ENCODE measurements around the gene PKD1L1. TPM values are rescaled to one million over a fixed set of nuclear protein-coding genes. Genes with fewer than 3 reads are reported as not detected.

The PKD1L1 gene
- total RNA-seq, 1 donor from 2014 or later = 4.8 TPM

DNA sequence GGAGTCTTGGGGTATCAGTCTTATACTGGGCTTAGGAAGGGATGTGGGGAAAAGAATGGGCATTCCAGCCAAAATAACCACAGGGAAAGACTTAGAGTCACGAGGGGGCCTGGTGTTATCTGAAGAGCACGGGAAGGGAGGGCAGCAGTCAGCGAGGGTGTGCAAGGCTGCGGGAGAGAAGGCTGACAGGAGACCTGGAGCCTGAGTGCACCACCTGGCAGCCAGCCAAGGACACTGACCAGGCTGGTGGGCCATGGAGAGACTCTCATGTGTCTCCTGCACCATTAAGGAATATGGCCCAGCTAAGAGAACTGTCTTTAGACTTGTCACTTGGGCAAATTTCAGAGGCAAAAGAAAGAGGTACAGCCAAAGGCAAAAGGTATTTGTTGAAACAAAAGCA, 69.6 kb downstream of the PKD1L1 start:
- TF ChIP-seq, protein P1, sequence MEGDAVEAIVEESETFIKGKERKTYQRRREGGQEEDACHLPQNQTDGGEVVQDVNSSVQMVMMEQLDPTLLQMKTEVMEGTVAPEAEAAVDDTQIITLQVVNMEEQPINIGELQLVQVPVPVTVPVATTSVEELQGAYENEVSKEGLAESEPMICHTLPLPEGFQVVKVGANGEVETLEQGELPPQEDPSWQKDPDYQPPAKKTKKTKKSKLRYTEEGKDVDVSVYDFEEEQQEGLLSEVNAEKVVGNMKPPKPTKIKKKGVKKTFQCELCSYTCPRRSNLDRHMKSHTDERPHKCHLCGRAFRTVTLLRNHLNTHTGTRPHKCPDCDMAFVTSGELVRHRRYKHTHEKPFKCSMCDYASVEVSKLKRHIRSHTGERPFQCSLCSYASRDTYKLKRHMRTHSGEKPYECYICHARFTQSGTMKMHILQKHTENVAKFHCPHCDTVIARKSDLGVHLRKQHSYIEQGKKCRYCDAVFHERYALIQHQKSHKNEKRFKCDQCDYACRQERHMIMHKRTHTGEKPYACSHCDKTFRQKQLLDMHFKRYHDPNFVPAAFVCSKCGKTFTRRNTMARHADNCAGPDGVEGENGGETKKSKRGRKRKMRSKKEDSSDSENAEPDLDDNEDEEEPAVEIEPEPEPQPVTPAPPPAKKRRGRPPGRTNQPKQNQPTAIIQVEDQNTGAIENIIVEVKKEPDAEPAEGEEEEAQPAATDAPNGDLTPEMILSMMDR (IDR thresholded peaks at IDR 0.05; ENCODE audit: unreplicated experiment) = no peak
- H3K4me1 Mint-ChIP-seq (ENCODE audit: unreplicated experiment) = no peaks in the 10 kb centered on the region
- peaks cover 3% of the 10 kb centered on the region for H3K27me3 Mint-ChIP-seq (ENCODE audit: unreplicated experiment)
- H3K4me3 Mint-ChIP-seq (ENCODE audit: unreplicated experiment) = no peak overlapping the region
- no peaks in the 10 kb centered on the region for H3K9me3 Mint-ChIP-seq (ENCODE audit: unreplicated experiment)
- H3K36me3 Mint-ChIP-seq (ENCODE audit: low read depth, unreplicated experiment) = no peaks in the 10 kb centered on the region
- no peak for DNase-seq (ENCODE audit: low spot score)
- H3K27ac Mint-ChIP-seq (ENCODE audit: unreplicated experiment) = no peak overlapping the region

DNA sequence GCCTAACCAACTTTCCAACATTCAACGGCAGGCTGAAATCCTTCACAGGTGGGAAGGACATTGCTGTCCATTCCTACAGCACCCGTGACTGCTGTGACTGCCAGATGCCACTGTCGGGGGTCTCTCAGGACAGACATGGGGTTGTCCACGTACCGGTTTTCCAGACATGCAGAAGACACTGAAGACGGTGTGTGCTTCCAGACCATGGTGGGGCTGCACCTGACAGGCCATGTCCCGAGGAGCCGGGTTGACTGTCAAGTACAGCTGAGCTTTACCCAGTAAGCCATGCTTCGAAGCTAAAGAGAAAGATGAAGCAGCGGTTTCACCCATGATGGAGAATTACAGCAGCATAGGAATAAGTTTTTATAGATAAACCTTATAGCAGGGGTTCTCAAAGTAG, 70.9 kb downstream of the PKD1L1 start:
- Mint-ChIP-seq H3K36me3 (ENCODE audit: low read depth, unreplicated experiment) (no peaks in the 10 kb centered on the region), H3K9me3 (ENCODE audit: unreplicated experiment) (no peaks in the 10 kb centered on the region)

DNA sequence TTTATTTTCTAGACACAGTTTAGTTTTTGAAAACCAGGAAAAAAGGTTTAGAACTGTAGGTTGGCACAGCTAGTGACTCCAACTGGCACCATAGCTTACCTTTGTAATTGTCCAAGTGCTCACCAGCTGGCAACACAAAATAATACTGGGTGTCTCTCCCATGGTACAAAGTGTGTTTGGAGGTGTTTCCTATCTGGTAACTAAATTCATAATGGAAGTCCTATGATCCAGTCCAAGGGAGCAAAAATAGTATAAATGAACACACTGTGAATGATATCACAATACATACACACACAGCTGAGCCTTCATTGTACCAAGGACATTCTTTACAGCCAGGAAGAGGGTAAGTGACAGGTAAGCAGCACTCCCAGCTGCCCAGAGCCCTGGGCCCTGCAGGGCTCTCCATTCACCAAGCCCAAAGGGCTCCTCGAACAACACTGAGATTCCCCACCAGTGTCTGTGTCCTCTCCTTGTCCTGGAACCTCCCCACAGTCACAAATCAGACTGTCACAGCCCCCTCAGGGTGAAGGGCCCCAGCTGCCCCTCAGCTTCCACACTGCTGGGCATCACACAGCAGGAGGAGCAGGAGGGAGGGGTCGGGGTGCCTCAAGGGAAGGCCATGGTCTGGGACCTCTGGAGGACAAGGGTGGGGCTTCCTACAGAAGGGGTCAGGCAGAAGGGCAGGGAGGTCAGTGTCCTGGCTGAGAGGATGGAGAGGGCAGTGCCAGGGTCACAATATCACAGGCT, 72.1 kb downstream of the PKD1L1 start:
- Mint-ChIP-seq H3K27ac (ENCODE audit: unreplicated experiment) (no peak overlapping the region), H3K27me3 (ENCODE audit: unreplicated experiment) (no peaks in the 10 kb centered on the region), H3K4me1 (ENCODE audit: unreplicated experiment) (no peaks in the 10 kb centered on the region), H3K4me3 (ENCODE audit: unreplicated experiment) (no peak overlapping the region), H3K9me3 (ENCODE audit: unreplicated experiment) (no peaks in the 10 kb centered on the region), H3K36me3 (ENCODE audit: low read depth, unreplicated experiment) (no peaks in the 10 kb centered on the region)
- TF ChIP-seq, protein P1 (IDR thresholded peaks at IDR 0.05; ENCODE audit: unreplicated experiment) = no peak
- no peak for DNase-seq (ENCODE audit: low spot score)

More for the DNA sequence above, 70.9 kb downstream of the PKD1L1 start:
- TF ChIP-seq, protein P1 (IDR thresholded peaks at IDR 0.05; ENCODE audit: unreplicated experiment) = no peak
- no peak overlapping the region for H3K27ac Mint-ChIP-seq (ENCODE audit: unreplicated experiment)
- no peak for DNase-seq (ENCODE audit: low spot score)
- no peaks in the 10 kb centered on the region for H3K4me1 Mint-ChIP-seq (ENCODE audit: unreplicated experiment)
- peaks cover 2% of the 10 kb centered on the region for H3K27me3 Mint-ChIP-seq (ENCODE audit: unreplicated experiment)
- no peak overlapping the region for H3K4me3 Mint-ChIP-seq (ENCODE audit: unreplicated experiment)

DNA sequence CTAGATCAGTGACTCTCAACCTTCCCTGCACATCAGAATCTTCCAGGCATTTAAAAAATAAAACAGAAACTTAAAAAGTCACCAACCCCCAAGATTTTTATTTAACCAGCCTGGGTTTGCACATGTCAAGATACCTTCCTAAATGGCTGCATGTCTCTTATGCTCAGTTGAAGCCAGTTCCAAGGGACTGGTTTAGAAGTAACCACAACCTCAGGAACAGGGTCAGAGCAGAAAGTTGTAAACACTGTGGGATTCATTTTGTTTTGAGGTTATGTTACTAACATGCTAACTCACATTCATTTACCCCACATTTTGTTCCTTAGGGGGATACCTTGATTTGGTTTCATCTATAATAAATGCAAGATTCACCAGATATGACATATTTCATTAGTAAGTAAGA, 72.9 kb downstream of the PKD1L1 start:
- Mint-ChIP-seq H3K9me3 (ENCODE audit: unreplicated experiment) (no peaks in the 10 kb centered on the region), H3K4me3 (ENCODE audit: unreplicated experiment) (no peak overlapping the region), H3K36me3 (ENCODE audit: low read depth, unreplicated experiment) (no peaks in the 10 kb centered on the region), H3K27me3 (ENCODE audit: unreplicated experiment) (no peaks in the 10 kb centered on the region), H3K27ac (ENCODE audit: unreplicated experiment) (no peak overlapping the region), H3K4me1 (ENCODE audit: unreplicated experiment) (no peaks in the 10 kb centered on the region)
- TF ChIP-seq, protein P1 (IDR thresholded peaks at IDR 0.05; ENCODE audit: unreplicated experiment) = no peak
- no peak for DNase-seq (ENCODE audit: low spot score)

DNA sequence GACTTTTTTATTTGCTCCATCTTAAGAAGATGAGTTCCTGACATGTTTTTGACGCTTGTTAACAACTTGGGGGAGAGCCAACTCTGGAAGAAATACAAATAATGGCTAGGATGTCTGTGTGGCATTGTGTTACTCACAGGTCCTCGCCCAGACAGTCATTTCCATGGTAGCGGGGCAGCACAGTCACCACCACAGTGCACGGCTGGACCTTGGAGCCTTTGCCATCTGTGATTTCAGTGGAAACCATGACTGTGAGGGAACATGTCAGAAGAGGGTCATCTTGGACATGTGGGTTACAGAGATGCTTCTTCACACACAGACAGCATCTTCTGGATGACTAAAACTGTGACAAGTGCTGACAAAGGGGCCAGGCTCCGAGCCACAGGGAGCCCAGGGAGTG, 74.5 kb downstream of the PKD1L1 start:
- TF ChIP-seq, protein P1 (IDR thresholded peaks at IDR 0.05; ENCODE audit: unreplicated experiment) = no peak
- no peaks in the 10 kb centered on the region for H3K27me3 Mint-ChIP-seq (ENCODE audit: unreplicated experiment)
- no peak overlapping the region for H3K4me3 Mint-ChIP-seq (ENCODE audit: unreplicated experiment)
- no peaks in the 10 kb centered on the region for H3K4me1 Mint-ChIP-seq (ENCODE audit: unreplicated experiment)
- no peak for DNase-seq (ENCODE audit: low spot score)
- H3K36me3 Mint-ChIP-seq (ENCODE audit: low read depth, unreplicated experiment) = no peaks in the 10 kb centered on the region
- H3K9me3 Mint-ChIP-seq (ENCODE audit: unreplicated experiment) = no peaks in the 10 kb centered on the region
- no peak overlapping the region for H3K27ac Mint-ChIP-seq (ENCODE audit: unreplicated experiment)
